Loucy (cell line): ENCODE data around the gene GXYLT2.

Experiments used
- CTCF ChIP-seq: fragments of 200-600 bp; sonication (generic); conservative IDR thresholded peaks from 2 replicates; pipeline ENCODE4 v1.5.1; 2014; ENCODE audit warnings: mild to moderate bottlenecking, antibody characterized with exemption, low read length
- EZH2phosphoT487 ChIP-seq: fragments of 200-600 bp; IDR thresholded peaks from 2 replicates; pipeline ENCODE4 v1.6.1; 2018; ENCODE audit warnings: antibody characterized with exemption, mild to moderate bottlenecking, moderate library complexity, borderline replicate concordance

DNA sequence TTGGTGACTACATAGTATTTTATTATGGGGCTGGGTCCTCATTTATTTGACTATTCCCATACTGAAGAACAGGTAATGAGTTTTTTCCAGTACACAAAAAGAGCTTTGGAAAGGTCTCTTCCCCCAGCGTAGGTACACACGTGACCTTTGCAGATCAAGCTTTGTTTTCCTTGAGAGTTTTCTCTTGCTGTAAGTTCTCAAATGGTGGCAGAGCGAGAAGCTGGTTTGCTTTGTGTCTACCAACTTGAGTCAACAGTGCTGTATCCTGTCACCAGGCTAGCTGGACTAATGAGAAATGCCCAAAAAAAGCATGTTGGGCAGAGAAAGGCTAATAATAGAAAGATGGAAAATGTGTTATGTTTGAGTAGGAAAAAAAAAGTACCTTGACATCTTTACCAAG, 21.7 kb downstream of the GXYLT2 start:
- TF ChIP-seq CTCF (no peak), EZH2phosphoT487 (no peak)
